IPS-18c (cell line): Measurements from ENCODE around the gene FOXN3.

Source experiments
- H3K4me3 ChIP-seq: 2 replicates; pipeline ENCODE4 v1.7.0; 2013; ENCODE audit warnings: low read depth, mild to moderate bottlenecking, low read length, moderate library complexity; ENCODE audit not compliant: insufficient read depth
- H3K9me3 ChIP-seq: one replicate; pipeline ENCODE4 v1.6.1; 2013; ENCODE audit warnings: mild to moderate bottlenecking, low read length, moderate library complexity; ENCODE audit not compliant: control insufficient read depth, insufficient read depth

FOXN3 gene

DNA sequence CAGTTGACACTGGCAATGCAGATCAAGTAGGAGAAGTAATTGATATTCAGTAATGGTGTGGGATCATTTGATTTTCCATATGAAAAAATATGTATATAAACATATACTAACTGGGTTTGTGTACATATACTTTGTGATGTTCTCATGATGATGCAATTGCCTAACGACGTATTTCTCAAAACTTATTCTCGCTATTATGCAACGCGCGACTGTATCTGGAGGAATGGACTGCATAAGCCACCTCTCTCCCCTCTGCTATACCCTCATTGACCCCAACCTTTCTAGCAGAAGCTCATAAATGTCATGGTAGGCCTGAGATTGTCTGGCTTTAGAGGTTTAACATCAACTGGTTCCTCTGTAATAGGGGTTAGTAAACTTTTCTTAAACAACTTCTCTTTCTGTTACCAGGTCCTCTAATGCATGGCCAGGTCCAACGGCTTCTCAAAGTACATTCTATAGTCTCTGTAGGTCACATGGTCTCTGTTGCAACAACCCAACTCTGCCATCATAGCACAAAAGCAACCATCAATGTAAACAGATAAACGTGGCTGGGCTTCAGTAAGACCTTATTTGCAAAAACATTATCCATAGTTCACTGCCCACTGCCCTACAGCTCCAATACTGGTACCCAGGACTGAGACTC lies 59.3 kb downstream of the FOXN3 start:
- no peak overlapping the region for H3K4me3 ChIP-seq

DNA sequence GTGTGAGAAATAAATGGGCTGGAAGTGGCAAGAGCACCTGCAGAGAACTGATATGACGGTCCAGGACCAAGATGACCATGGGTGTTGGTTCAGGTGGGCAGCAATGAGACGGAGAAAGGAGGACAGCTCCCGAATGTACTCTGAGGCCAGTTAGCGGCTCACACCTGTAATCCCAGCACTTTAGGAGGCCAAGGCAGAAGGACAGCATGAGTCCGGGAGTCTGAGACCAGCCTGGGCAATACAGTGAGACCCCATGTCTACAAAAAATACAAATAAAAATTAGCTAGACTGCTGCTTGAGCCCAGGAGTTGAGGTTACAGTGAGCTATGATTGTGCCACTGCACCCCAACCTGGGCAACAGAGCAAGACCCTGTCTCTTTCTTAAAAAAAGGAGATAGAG lies 60.1 kb downstream of the FOXN3 start:
- H3K4me3 ChIP-seq = no peak overlapping the region
- H3K9me3 ChIP-seq = no peaks in the 10 kb centered on the region

More for the DNA sequence above, 59.3 kb downstream of the FOXN3 start:
- H3K9me3 ChIP-seq = no peaks in the 10 kb centered on the region

DNA sequence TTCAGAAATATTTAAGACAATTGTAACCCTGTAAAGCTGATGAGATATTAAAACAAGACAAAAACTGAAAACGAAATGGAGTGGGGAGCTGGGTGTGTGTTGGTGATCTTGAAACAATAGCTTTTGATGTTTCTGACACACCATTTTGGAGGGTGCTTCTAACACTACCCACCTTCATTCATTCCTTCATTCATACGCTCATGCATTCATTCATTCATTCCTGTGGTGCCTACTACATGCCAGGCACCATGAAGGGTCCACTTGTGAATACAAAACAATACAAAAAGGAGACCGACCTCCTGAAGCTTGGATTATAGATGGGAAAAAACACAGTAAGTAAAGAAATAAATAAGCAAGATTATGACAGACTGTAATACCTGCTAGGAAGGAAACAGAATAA lies 60.5 kb downstream of the FOXN3 start:
- Histone ChIP-seq H3K9me3 (no peaks in the 10 kb centered on the region), H3K4me3 (no peak overlapping the region)

DNA sequence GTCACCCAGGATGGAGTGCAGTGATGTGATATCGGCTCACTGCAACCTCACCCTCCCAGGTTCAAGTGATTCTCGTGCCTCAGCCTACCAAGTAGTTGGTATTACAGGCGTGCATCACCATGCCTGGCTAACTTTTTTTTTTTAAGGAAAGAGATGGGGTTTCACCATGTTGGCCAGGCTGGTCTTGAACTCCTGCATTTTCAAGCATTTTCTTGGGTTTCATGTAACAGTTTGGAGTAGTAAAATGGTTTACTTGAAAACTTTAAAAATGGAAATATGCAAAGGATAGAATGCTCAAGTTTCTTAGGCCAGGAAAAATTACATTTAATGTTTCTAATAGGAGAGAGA lies 63.3 kb downstream of the FOXN3 start:
- Histone ChIP-seq H3K4me3 (no peak overlapping the region), H3K9me3 (no peaks in the 10 kb centered on the region)

DNA sequence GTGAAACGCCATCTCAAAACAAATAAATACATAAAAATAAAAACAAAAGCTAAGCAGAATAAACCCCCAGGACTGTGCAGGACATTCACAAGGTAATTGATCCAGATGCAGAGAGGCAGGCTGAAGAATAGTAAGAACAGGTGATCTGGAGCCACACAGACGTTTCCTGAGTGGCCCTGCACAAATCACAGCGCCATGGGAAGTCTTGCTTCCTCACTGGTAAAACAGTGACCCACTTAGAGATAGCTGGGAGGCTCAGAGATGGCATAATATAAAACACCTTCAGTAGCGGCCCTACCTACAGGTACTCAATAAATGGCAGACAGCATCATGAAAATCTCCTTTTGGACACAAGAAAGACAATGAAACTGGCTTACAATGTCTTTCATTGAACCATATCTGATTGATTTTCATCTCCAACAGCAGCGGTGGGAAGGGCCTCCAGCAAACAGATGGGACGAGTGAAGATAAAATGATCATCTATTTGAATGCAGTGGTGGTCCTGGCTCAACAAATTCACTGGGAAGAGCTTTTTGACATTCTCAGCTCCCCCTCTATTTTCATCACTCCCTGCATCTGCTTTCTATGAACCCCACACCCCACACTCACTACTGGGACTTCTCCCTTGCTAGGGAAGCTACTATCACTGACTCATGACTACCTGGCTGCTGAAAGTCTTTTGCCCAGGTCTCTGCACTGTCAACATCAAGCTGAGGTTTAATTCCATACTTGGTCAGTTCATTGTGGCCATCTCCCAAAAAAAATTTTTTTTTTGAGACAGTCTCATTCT lies 63.9 kb downstream of the FOXN3 start:
- no peaks in the 10 kb centered on the region for H3K9me3 ChIP-seq
- no peak overlapping the region for H3K4me3 ChIP-seq

DNA sequence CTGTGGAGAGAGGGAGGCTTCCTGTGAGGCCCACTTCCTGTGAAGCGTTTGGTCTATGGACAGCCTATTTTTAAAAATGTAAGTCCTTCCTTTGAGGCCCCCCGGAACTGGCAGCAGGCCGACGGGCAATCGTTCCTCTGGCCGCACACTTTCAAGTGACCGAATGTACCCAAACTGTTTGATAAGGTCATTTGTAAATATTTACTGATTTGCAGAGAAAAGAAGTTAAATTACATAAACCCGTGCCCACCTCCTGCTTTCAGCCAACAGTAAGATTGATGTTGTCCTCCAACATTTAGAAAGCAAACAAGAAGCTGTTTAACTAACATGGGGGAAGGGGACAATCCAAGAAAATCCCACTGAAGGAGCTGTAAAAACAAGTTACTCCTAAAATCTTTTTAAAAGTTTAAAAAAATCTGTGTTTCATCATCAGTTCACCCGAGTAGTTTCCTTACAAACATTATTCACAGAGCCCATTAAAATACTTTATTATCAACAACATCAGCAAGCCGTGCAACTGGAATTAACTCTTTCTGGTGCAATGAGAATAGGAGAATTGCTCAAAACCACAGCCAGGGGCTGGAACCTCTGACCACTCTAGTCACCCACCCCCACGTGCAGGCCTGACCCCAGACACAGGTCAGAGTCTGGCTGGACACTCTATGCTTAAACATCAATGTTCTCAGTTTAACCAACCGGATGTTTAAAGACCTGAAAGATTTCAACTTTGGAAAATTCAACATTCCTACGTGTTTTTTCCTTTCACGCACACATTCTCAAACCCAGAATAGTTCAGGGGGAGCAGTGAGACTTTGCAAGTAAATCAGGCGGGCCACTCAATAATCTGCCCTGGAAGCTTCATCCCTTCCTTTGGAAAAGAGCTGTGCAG lies 65.3 kb downstream of the FOXN3 start:
- no peaks in the 10 kb centered on the region for H3K9me3 ChIP-seq
- H3K4me3 ChIP-seq = no peak overlapping the region

DNA sequence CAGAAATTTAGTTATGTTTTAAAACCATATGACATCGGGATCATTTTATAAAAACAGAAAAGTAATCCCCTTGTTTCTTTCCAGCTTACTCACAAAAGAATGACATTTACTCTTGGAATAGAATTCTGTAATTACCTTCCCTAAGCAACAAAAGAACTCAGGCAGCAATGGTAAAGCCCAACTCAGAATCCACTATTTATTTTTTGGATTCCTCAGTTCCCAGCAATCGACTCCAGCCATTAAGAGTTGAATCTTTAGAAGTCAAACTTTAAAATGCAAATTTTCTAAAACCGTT lies 65.9 kb downstream of the FOXN3 start:
- no peaks in the 10 kb centered on the region for H3K9me3 ChIP-seq
- no peak overlapping the region for H3K4me3 ChIP-seq

DNA sequence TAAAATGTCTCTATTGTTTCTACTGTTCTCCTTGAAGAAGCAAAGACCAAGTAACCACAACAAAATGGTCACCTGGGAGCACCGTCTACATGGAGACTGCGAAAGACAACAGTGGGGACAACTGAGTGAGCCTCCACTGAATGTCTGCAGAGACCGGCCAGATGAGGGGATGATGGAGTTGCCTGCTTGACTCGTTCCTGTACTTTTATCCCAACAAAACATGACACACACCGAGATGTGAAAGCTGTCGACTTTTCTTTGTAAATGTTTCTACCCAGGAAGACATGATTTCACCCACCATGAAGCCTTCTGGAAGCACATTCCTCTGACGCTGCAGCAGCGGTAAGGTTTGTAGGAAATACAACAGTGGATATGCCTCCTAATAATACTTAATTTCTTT lies 66.9 kb downstream of the FOXN3 start:
- Histone ChIP-seq H3K9me3 (no peaks in the 10 kb centered on the region), H3K4me3 (no peak overlapping the region)

DNA sequence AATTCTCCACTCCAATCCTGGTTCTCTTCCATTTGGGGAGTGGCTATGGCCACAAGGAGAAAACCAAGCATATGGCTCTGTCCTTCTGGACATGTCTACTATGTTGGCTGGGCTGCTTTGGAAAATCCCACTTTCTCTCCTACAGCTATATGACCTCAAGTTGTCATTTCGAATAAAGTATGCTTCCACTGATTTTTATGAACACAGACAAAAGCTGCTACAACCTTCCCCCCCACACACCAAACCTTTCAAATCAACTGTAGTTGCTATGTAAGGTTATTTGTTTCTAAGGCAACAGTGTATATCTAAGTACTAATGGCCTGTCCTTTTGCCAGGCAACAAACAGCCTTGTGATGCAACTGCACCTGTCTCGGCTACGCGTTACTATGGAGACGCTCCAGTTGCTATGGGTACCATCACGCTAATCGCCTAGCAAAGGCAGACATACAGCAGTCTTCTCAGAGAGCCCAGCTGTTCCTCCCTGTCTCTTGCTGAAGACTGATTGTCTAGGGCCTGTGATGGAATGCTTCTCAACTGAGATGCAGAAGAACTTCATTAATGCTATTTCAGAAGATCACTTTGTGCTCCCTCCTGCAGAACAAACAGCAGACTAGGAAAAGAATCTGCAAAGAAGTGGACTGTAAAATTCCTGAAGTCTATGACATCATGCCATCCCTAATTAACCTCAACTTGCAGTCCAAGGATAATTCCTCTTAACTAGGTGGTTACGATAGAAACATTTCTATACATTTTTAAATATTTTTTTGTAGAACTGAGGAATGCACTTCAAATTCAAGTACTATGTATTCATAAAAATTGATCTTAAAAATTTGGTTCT lies 67.6 kb downstream of the FOXN3 start:
- H3K9me3 ChIP-seq = no peaks in the 10 kb centered on the region

DNA sequence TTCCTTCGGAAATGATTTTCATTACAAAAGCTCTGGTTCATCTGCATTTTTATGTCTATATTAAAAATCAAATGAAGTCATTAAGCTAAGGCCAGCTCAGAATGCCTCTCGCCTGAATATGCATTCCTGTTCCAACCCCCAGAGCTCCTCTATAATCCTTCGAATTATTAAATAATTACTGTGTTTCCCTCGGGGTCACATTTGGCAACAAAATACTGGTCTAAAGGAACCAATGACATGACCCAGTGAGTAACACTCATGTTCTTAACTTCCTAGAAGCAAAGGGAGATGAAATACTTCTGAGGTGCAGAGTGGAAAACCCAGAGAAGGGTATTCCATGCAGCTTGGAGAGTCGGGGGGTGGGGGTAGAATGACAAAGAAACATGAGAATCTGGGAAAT lies 68.3 kb downstream of the FOXN3 start:
- H3K9me3 ChIP-seq = no peaks in the 10 kb centered on the region
- no peak overlapping the region for H3K4me3 ChIP-seq

More for the DNA sequence above, 67.6 kb downstream of the FOXN3 start:
- no peak overlapping the region for H3K4me3 ChIP-seq

DNA sequence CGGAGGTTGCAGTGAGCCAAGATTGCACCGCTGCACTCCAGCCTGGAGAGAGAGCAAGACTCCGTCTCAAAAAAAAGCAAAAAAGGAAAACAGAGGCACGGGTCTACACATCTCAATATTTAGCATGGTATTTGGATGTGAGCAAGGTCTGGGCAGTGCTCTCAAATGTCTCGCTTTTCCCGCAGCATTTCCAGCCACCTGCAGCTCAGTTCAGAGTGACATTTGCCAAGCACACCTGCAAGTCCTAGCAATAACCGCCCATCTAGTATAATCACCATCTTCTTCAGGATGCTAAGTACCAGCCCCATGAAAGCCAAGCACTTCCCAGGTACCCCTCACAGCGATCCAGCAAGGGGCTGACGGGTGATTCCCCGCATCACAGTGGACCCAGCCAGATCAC lies 69.1 kb downstream of the FOXN3 start:
- H3K4me3 ChIP-seq = no peak overlapping the region
- no peaks in the 10 kb centered on the region for H3K9me3 ChIP-seq

DNA sequence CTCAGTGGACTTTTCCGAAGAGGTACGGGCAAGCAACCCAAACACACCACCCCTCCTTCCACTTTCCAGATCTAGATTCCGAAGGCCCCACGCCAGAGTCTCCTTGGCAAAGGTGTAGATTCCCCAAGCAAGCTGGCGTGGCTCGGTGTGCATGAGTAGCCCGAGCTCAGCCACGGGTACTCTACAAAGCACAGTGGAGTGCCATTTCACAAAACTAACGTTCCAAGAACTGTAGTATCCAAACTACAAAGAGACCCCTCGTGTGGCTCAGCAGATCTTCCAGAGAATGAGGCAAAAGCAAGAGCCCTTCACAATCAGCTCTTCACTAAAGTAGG lies 72.1 kb downstream of the FOXN3 start:
- Histone ChIP-seq H3K9me3 (no peaks in the 10 kb centered on the region), H3K4me3 (no peak overlapping the region)

DNA sequence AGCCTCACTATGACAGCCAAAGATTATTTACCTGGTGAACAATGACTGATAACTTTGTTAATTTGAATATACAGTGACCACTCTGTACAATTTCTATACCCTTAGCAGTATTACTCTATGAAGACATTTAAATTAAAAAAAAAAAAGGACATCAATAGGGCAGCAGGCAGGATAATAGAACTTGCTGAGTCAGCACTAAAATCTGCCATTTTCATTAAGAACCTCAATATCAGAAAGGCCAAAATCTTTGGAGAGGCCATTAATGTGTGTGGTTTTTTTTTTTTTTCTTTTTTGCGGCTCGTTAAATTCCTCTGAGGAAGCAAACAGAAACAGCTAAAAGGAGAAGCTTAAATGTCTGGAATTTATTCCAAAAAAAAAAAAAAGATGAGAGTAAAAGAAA lies 73.7 kb downstream of the FOXN3 start:
- no peaks in the 10 kb centered on the region for H3K9me3 ChIP-seq
- H3K4me3 ChIP-seq = no peak overlapping the region

DNA sequence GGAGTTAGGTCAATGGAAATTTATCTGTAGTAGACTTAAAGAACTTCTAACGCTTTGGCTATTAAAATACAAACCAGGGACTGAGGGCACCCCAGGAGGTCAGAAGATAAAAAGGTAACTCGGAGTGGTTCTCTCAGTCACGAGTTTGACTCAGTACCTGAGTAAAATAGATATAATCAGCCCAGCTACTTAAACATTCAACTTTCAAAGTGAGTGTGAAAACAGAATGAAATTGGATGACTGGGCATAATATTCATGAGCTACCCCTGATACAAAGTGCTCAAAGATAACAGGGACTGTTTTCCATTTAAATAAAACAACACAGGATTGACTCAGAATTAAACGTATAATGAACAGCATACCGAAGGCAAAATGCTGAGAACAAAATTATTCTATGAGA lies 75.0 kb downstream of the FOXN3 start:
- H3K9me3 ChIP-seq = no peaks in the 10 kb centered on the region
- no peak overlapping the region for H3K4me3 ChIP-seq

DNA sequence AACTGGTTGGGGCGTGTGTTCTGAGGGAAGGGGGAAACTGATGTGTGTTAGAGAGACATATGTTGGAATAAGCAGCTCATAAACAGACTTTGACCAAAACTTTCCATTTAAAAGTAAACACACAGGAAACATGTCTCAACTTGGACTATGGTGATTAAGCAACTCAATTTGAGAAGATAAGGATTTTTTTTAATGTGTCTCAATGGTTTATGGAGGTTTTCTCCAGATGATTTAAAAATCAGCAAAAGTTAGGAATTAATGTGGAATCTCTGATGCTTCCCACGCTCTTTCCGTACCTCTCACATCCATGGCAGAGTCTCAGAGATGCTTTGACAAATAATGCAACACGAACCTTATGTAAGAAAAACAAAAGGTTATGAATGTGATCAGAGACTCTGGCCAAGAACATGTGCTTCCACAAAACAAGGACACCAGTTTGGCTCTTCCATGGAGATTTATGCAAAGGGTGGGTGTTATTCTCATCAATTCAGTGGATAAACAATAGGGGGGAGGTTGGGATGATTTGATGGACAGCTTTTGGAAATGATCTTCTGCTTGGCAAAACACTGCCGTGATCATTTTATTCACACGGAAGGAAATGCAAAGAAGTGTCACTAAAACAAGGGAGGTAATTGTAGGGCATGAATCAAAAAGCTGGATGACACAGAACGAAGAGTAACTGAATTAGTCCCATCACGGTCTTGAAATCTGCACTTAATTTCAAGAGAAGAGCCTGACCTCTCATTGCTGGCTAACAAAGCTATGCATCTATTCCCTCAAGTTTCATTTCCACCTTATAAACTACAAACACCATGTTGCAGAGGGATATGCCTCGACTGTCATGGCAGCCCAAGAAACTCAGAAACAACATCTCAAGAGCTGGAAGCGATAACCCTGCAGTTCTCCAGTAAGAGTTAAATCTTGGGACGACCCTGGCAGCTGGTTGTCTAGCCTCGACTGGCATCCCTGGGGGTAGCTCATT lies 76.5 kb downstream of the FOXN3 start:
- Histone ChIP-seq H3K9me3 (no peaks in the 10 kb centered on the region), H3K4me3 (no peak overlapping the region)

DNA sequence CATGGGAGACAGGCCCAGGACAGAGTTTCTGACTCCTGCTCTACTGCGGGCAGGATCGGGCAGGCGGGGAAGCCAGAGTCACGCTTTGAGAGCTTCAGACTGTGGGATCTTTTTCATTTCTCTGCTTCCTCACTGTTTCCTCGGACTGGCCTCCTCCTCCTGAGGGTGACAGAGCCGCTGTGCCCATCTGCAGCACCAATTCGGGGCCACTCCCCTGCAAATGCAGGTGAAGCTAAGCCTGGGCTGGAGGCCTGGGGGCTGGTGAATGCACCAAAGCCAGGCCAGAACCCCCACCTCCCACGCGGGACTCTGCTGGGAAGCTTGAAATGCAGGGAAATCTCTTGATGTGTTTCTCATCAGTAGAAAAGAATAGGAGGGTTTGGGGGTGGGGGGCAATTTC lies 77.5 kb downstream of the FOXN3 start:
- H3K4me3 ChIP-seq = no peak overlapping the region

More for the DNA sequence above, 77.5 kb downstream of the FOXN3 start:
- no peaks in the 10 kb centered on the region for H3K9me3 ChIP-seq
